Ascending aorta (tissue), 2 donors: Measurements from ENCODE around the gene GAD2. TPM values are rescaled to one million over a fixed set of nuclear protein-coding genes. Genes with fewer than 3 reads are reported as not detected.

Experiments
- DNase-seq, 2 donors: peaks; one replicate each; pipeline ENCODE4 v3.0.0-alpha.2; 2019; ENCODE audit warnings: low spot score in 2 of 2
- H3K27ac ChIP-seq, 2 donors: fragments of 200-600 bp; sonication (generic); one replicate each; pipeline ENCODE4 v1.5.1; 2016 to 2017; ENCODE audit warnings: mild to moderate bottlenecking in 1 of 2
- H3K27me3 ChIP-seq: fragments of 200-600 bp; sonication (generic); one replicate; pipeline ENCODE4 v1.5.1; 2017
- H3K36me3 ChIP-seq, 2 donors: fragments of 200-600 bp; sonication (generic); one replicate each; pipeline ENCODE4 v1.5.1; 2016
- H3K4me1 ChIP-seq, 2 donors: fragments of 200-600 bp; sonication (generic); one replicate each; pipeline ENCODE4 v1.5.1; 2016 to 2017; ENCODE audit warnings: mild to moderate bottlenecking in 1 of 2
- H3K4me3 ChIP-seq, 2 donors: fragments of 200-600 bp; sonication (generic); one replicate each; pipeline ENCODE4 v1.5.1; 2016 to 2017; ENCODE audit warnings: mild to moderate bottlenecking in 1 of 2
- H3K9me3 ChIP-seq, 2 donors: fragments of 200-600 bp; sonication (generic); one replicate each; pipeline ENCODE4 v1.5.1; 2016
- CTCF ChIP-seq, 3 experiments: fragments of 200-600 bp in 2 of 3; fragments of 450-650 bp in 1 of 3; sonication (generic) in 2 of 3; IDR thresholded peaks; one replicate each; pipeline ENCODE4 v1.5.1; 2016 to 2019; ENCODE audit warnings: antibody characterized with exemption in 3 of 3, mild to moderate bottlenecking in 1 of 3, moderate library complexity in 1 of 3
- intact Hi-C: fragments of 100-400 bp; cut with DNase I; formaldehyde crosslinking; loops from one replicate; pipeline ENCODE4 v1.15.1; 2023
- total RNA-seq: library from RNA; depleted of rRNA; stranded (reverse); fragments of >200 nt; gene quantifications from one replicate; pipeline ENCODE4 v1.1.0, GENCODE V29; 2016

Gene GAD2
- total RNA-seq, 1 donor from 2014 or later, result not detected

- H3K4me1 ChIP-seq, result peaks cover 0 to 3% of the 10 kb centered on the region in 2 donors
- no peak for DNase-seq
- intact Hi-C loops, result no loop called here
- H3K27ac ChIP-seq, result no peak overlapping the region
- no peaks in the 10 kb centered on the region for H3K36me3 ChIP-seq
- TF ChIP-seq CTCF (IDR thresholded peaks at IDR 0.05), result no peak
- peaks cover 22% of the 10 kb centered on the region for H3K27me3 ChIP-seq
- H3K4me3 ChIP-seq, result peak overlapping the region; percentile 18 to 48
- H3K9me3 ChIP-seq, result no peaks in the 10 kb centered on the region
These were observed 514 bp upstream of the GAD2 start for GRCh38 chr10:26215935-26216584.

GRCh38 chr10:26217396-26218086 is 967 bp downstream of the GAD2 start:
- DNase-seq, result no peak
- Histone ChIP-seq H3K4me3 (peak overlapping the region in 1 of 2 donors; percentile 42), H3K36me3 (no peaks in the 10 kb centered on the region), H3K27ac (no peak overlapping the region), H3K9me3 (no peaks in the 10 kb centered on the region), H3K27me3 (peaks cover 22% of the 10 kb centered on the region), H3K4me1 (peaks cover 0 to 3% of the 10 kb centered on the region in 2 donors)
- TF ChIP-seq CTCF (IDR thresholded peaks at IDR 0.05), result no peak
- intact Hi-C loops, result no loop called here

GRCh38 chr10:26219676-26220075 is 3.1 kb downstream of the GAD2 start:
- H3K4me1 ChIP-seq, result peaks cover 0 to 3% of the 10 kb centered on the region in 2 donors
- H3K9me3 ChIP-seq, result no peaks in the 10 kb centered on the region
- no peak for DNase-seq
- no peak for TF ChIP-seq CTCF (IDR thresholded peaks at IDR 0.05)
- no peak overlapping the region for H3K4me3 ChIP-seq
- no peaks in the 10 kb centered on the region for H3K36me3 ChIP-seq
- no peak overlapping the region for H3K27ac ChIP-seq
- intact Hi-C loops, result no loop called here
- H3K27me3 ChIP-seq, result peaks cover 19% of the 10 kb centered on the region

- intact Hi-C loops, result no loop called here
- no peak overlapping the region for H3K27ac ChIP-seq
- no peak for DNase-seq
- no peak for TF ChIP-seq CTCF (IDR thresholded peaks at IDR 0.05)
- H3K36me3 ChIP-seq, result no peaks in the 10 kb centered on the region
- H3K4me1 ChIP-seq, result peaks cover 0 to under 1% of the 10 kb centered on the region in 2 donors
- H3K4me3 ChIP-seq, result no peak overlapping the region
- H3K9me3 ChIP-seq, result no peaks in the 10 kb centered on the region
- H3K27me3 ChIP-seq, result peaks cover 14% of the 10 kb centered on the region
These were observed 4.3 kb downstream of the GAD2 start for GRCh38 chr10:26220901-26221300.

GRCh38 chr10:26221541-26221940 is 5.0 kb downstream of the GAD2 start:
- intact Hi-C loops, result no loop called here
- Histone ChIP-seq H3K4me1 (no peaks in the 10 kb centered on the region), H3K36me3 (no peaks in the 10 kb centered on the region), H3K27ac (no peak overlapping the region), H3K27me3 (peaks cover 14% of the 10 kb centered on the region), H3K4me3 (no peak overlapping the region), H3K9me3 (no peaks in the 10 kb centered on the region)
- no peak for DNase-seq
- TF ChIP-seq CTCF (IDR thresholded peaks at IDR 0.05), result no peak
